HCT116 (cell line): ENCODE results near the gene MISP3. TPM values are rescaled to one million over a fixed set of nuclear protein-coding genes. Genes with fewer than 3 reads are reported as not detected.

Experiments
- ATAC-seq: fragments of 200-7000 bp; cut with Tn5 transposase; 2 replicates; pipeline ENCODE4 v1.9.1; 2020; ENCODE audit warnings: mild to moderate bottlenecking, moderate library complexity
- BruUV-seq: library from RNA; stranded (reverse); fragments of 400-500 nt; replicated peaks from 2 replicates; lab custom pipeline; 2021; lab: Mats Ljungman, UMichigan
- CTCF ChIA-PET: fragments of 300-600 bp; sonication (Branson Sonifier 250); formaldehyde crosslinking; loops from one replicate; lab custom pipeline; 2021; ENCODE audit warnings: antibody characterized with exemption; lab: Charles Lee
- POLR2A ChIA-PET: fragments of 300-600, 350-600 bp; sonication (Branson Sonifier 250); formaldehyde crosslinking; loops from one replicate; lab custom pipeline; 2021; ENCODE audit warnings: antibody characterized with exemption; lab: Charles Lee
- RAD21 ChIA-PET, 2 experiments: fragments of 300-600 bp; sonication (Branson Sonifier 250); formaldehyde crosslinking; loops; one replicate each; lab custom pipeline; 2023; ENCODE audit warnings: low total read pairs in 2 of 2; ENCODE audit not compliant: uncharacterized antibody in 2 of 2, unreplicated experiment in 2 of 2, low non-redundant PET in 1 of 2; lab: Charles Lee
- DNase-seq: peaks from one replicate; pipeline ENCODE4 v3.0.0-alpha.2; 2010; ENCODE audit warnings: low read depth, low spot score
- H2AFZ ChIP-seq: fragments of 200-600 bp; shearing (Covaris generic), sonication (generic); 2 replicates; pipeline ENCODE4 v1.6.1; 2017; ENCODE audit warnings: low read depth, mixed run types, mixed read lengths, antibody characterized with exemption, low read length; ENCODE audit not compliant: poor library complexity, severe bottlenecking
- H3K27ac ChIP-seq: 2 replicates; pipeline ENCODE4 v1.5.1; 2012; ENCODE audit warnings: low read depth, low read length
- H3K27me3 ChIP-seq: fragments of 200-600 bp; sonication (generic); 2 replicates; pipeline ENCODE4 v1.6.1; 2016; ENCODE audit warnings: mixed run types, low read length, mixed read lengths; ENCODE audit not compliant: insufficient read depth
- H3K36me3 ChIP-seq, 2 experiments: fragments of 200-500 bp in 1 of 2; fragments of 200-600 bp in 1 of 2; sonication (Bioruptor generic) in 1 of 2; sonication (generic) in 1 of 2; 2 replicates each; pipeline versions ENCODE4 v1.5.1 to v1.6.1; 2014 to 2016; ENCODE audit warnings: low read length in 2 of 2, inconsistent platforms in 1 of 2, mixed read lengths in 1 of 2, mixed run types in 1 of 2; ENCODE audit not compliant: insufficient read depth in 2 of 2, control insufficient read depth in 1 of 2
- H3K4me1 ChIP-seq, 2 experiments: fragments of 200-600 bp in 1 of 2; sonication (generic) in 1 of 2; 2 replicates each; pipeline versions ENCODE4 v1.5.1 to v1.6.1; 2012 to 2017; ENCODE audit warnings: low read length in 2 of 2, inconsistent platforms in 1 of 2, mild to moderate bottlenecking in 1 of 2, mixed read lengths in 1 of 2, mixed run types in 1 of 2, moderate library complexity in 1 of 2; ENCODE audit not compliant: insufficient read depth in 2 of 2, control insufficient read depth in 1 of 2
- H3K4me2 ChIP-seq: fragments of 200-600 bp; sonication (generic); 2 replicates; pipeline ENCODE4 v1.6.1; 2017; ENCODE audit warnings: mixed run types, low read length, mixed read lengths
- H3K4me3 ChIP-seq, 2 experiments: fragments of 200-600 bp in 1 of 2; sonication (generic) in 1 of 2; replicated peaks in 1 of 2; 2 replicates each; pipeline ENCODE4 v1.5.1; 2011 to 2016; ENCODE audit warnings: low read length in 2 of 2, control low read depth in 1 of 2, low read depth in 1 of 2, mild to moderate bottlenecking in 1 of 2, mixed read lengths in 1 of 2, mixed run types in 1 of 2
- H3K79me2 ChIP-seq: fragments of 200-600 bp; sonication (generic); 2 replicates; pipeline ENCODE4 v1.6.1; 2017; ENCODE audit warnings: mild to moderate bottlenecking, mixed run types, low read length, moderate library complexity, mixed read lengths; ENCODE audit not compliant: insufficient read depth
- H3K9ac ChIP-seq: fragments of 200-600 bp; sonication (generic); 2 replicates; pipeline ENCODE4 v1.6.1; 2016; ENCODE audit warnings: low read length, mixed read lengths
- H3K9me2 ChIP-seq: fragments of 200-600 bp; sonication (generic), shearing (Covaris generic); 2 replicates; pipeline ENCODE4 v1.6.1; 2017; ENCODE audit warnings: mixed run types, mild to moderate bottlenecking, moderate library complexity; ENCODE audit not compliant: insufficient read depth
- H3K9me3 ChIP-seq, 2 experiments: fragments of 200-500 bp in 1 of 2; fragments of 200-600 bp in 1 of 2; sonication (Bioruptor generic) in 1 of 2; sonication (generic) in 1 of 2; 2 replicates each; pipeline ENCODE4 v1.6.1; 2014 to 2017; ENCODE audit warnings: low read length in 2 of 2, mixed read lengths in 2 of 2, inconsistent platforms in 1 of 2, low read depth in 1 of 2, mild to moderate bottlenecking in 1 of 2, mixed run types in 1 of 2, moderate library complexity in 1 of 2; ENCODE audit not compliant: control insufficient read depth in 1 of 2, insufficient read depth in 1 of 2
- H4K20me1 ChIP-seq: fragments of 200-600 bp; sonication (generic), shearing (Covaris generic); 2 replicates; pipeline ENCODE4 v1.6.1; 2017; ENCODE audit warnings: mixed run types, mild to moderate bottlenecking, moderate library complexity; ENCODE audit not compliant: insufficient read depth
- CBX3 ChIP-seq: IDR thresholded peaks from 2 replicates; pipeline ENCODE4 v1.6.1; 2012; ENCODE audit warnings: low read depth
- CEBPB ChIP-seq: IDR thresholded peaks from 2 replicates; pipeline ENCODE4 v1.6.1; 2012; ENCODE audit warnings: low read depth
- EGR1 ChIP-seq: IDR thresholded peaks from 2 replicates; pipeline ENCODE4 v1.6.1; 2012; ENCODE audit warnings: low read depth
- FOSL1 ChIP-seq: IDR thresholded peaks from 2 replicates; pipeline ENCODE4 v1.6.1; 2012; ENCODE audit warnings: low read depth
- POLR2A ChIP-seq: IDR thresholded peaks from 2 replicates; pipeline ENCODE4 v1.7.0; 2011; ENCODE audit warnings: borderline replicate concordance; ENCODE audit not compliant: insufficient read depth, insufficient read length; ENCODE audit errors: extremely low read depth
- POLR2AphosphoS5 ChIP-seq: IDR thresholded peaks from 2 replicates; pipeline ENCODE4 v1.6.1; 2011; ENCODE audit warnings: mild to moderate bottlenecking, low read depth, low read length, moderate library complexity
- SIN3A ChIP-seq: IDR thresholded peaks from 2 replicates; pipeline ENCODE4 v1.6.1; 2012; ENCODE audit warnings: low read depth
- SP1 ChIP-seq: IDR thresholded peaks from 2 replicates; pipeline ENCODE4 v1.6.1; 2012; ENCODE audit warnings: low read depth
- SRF ChIP-seq: IDR thresholded peaks from 2 replicates; pipeline ENCODE4 v1.6.1; 2012; ENCODE audit warnings: low read depth
- TCF7L2 ChIP-seq: IDR thresholded peaks from 2 replicates; pipeline ENCODE4 v1.7.0; 2011; ENCODE audit warnings: borderline replicate concordance, inconsistent platforms; ENCODE audit not compliant: insufficient read depth, insufficient read length; ENCODE audit errors: extremely low read depth
- YY1 ChIP-seq: IDR thresholded peaks from 2 replicates; pipeline ENCODE4 v1.6.1; 2011; ENCODE audit warnings: low read length, low read depth, moderate library complexity, mild to moderate bottlenecking; ENCODE audit not compliant: insufficient replicate concordance; ENCODE audit errors: extremely low read depth
- ZNF274 ChIP-seq: fragments of 200-500 bp; sonication (Bioruptor generic); IDR thresholded peaks from 2 replicates; pipeline ENCODE4 v1.6.1; 2014; ENCODE audit warnings: mild to moderate bottlenecking, low read depth, low read length, inconsistent platforms
- intact Hi-C: fragments of 100-400 bp; cut with micrococcal nuclease; formaldehyde crosslinking; loops from 2 replicates; pipeline ENCODE4 v1.10.0; 2022
- total RNA-seq: library from RNA; stranded (reverse); gene quantifications from one replicate; pipeline ENCODE4 v1.2.1, GENCODE V29; 2021; ENCODE audit not compliant: unreplicated experiment
- TF ChIP-seq, protein P1 (sequence below): IDR thresholded peaks from 2 replicates; pipeline ENCODE4 v1.6.1; 2011; ENCODE audit warnings: mild to moderate bottlenecking, low read length, moderate library complexity; ENCODE audit not compliant: insufficient replicate concordance; ENCODE audit errors: extremely low read depth
- TF ChIP-seq, protein P2 (sequence below): IDR thresholded peaks from 2 replicates; pipeline ENCODE4 v1.6.1; 2012
- TF ChIP-seq, protein P3 (sequence below), 3 experiments: fragments of 200-600 bp in 1 of 3; sonication (generic) in 1 of 3; IDR thresholded peaks in 2 of 3; conservative IDR thresholded peaks in 1 of 3; 2 replicates each; pipeline ENCODE4 v1.5.1; 2012 to 2017; ENCODE audit warnings: low read depth in 2 of 3, low read length in 2 of 3, antibody characterized with exemption in 1 of 3, borderline replicate concordance in 1 of 3, control low read depth in 1 of 3, mild to moderate bottlenecking in 1 of 3, mixed read lengths in 1 of 3, mixed run types in 1 of 3, moderate library complexity in 1 of 3; ENCODE audit not compliant: insufficient read depth in 1 of 3
- TF ChIP-seq, protein P4 (sequence below): IDR thresholded peaks from 2 replicates; pipeline ENCODE4 v1.6.1; 2012; ENCODE audit warnings: low read depth
- TF ChIP-seq, protein P5 (sequence below): IDR thresholded peaks from 2 replicates; pipeline ENCODE4 v1.6.1; 2012

Gene MISP3
- total RNA-seq, 1 experiment from 2014 or later, result 5.2 TPM

DNA sequence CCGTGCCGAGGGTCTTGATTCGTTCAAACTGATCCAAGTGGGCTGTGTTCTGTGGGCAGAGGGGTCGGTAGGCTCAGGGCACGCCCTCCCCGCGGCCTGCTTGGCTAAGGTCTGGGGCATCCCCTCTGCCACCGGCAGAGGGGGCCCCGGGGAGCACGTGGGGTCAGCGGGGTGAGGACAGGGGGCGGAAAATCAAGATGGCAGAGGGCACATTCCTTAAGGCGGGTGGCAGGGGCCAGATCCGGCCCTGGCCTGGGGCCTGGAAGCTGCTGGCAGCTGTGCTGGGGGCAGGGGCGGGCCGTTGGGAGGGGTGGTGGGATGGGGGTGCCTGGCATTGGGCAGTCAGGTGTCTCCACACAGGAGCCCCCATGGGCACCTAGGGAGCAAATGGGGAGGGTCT lies 34.3 kb downstream of the MISP3 start:
- no peak overlapping the region for H3K27ac ChIP-seq
- no peak for DNase-seq
- no peak overlapping the region for H3K4me2 ChIP-seq
- no peaks in the 10 kb centered on the region for H3K9me3 ChIP-seq
- no peak overlapping the region for H3K9ac ChIP-seq
- BruUV-seq, result no TSS peak
- peaks cover 2 to 5% of the 10 kb centered on the region in 2 experiments; a peak in 3 of 4 replicates for H3K36me3 ChIP-seq
- 0 out of 4 replicates have a peak, but pooled peaks cover 0 to 4% of the 10 kb centered on the region in 2 experiments for H3K4me1 ChIP-seq
- ChIA-PET POLR2A (no interaction called here), RAD21 (no interaction called here), CTCF (no interaction called here)
- no peak for ATAC-seq
- no peaks in the 10 kb centered on the region for H3K9me2 ChIP-seq
- no peaks in the 10 kb centered on the region for H3K27me3 ChIP-seq
- no peak overlapping the region for H2AFZ ChIP-seq
- H4K20me1 ChIP-seq, result no peaks in the 10 kb centered on the region
- no peak for TF ChIP-seq ZNF274
- TF ChIP-seq, protein P1, sequence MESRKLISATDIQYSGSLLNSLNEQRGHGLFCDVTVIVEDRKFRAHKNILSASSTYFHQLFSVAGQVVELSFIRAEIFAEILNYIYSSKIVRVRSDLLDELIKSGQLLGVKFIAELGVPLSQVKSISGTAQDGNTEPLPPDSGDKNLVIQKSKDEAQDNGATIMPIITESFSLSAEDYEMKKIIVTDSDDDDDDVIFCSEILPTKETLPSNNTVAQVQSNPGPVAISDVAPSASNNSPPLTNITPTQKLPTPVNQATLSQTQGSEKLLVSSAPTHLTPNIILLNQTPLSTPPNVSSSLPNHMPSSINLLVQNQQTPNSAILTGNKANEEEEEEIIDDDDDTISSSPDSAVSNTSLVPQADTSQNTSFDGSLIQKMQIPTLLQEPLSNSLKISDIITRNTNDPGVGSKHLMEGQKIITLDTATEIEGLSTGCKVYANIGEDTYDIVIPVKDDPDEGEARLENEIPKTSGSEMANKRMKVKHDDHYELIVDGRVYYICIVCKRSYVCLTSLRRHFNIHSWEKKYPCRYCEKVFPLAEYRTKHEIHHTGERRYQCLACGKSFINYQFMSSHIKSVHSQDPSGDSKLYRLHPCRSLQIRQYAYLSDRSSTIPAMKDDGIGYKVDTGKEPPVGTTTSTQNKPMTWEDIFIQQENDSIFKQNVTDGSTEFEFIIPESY, result no peak
- TF ChIP-seq, protein P2, sequence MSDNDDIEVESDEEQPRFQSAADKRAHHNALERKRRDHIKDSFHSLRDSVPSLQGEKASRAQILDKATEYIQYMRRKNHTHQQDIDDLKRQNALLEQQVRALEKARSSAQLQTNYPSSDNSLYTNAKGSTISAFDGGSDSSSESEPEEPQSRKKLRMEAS, result no peak
- TF ChIP-seq, protein P3, sequence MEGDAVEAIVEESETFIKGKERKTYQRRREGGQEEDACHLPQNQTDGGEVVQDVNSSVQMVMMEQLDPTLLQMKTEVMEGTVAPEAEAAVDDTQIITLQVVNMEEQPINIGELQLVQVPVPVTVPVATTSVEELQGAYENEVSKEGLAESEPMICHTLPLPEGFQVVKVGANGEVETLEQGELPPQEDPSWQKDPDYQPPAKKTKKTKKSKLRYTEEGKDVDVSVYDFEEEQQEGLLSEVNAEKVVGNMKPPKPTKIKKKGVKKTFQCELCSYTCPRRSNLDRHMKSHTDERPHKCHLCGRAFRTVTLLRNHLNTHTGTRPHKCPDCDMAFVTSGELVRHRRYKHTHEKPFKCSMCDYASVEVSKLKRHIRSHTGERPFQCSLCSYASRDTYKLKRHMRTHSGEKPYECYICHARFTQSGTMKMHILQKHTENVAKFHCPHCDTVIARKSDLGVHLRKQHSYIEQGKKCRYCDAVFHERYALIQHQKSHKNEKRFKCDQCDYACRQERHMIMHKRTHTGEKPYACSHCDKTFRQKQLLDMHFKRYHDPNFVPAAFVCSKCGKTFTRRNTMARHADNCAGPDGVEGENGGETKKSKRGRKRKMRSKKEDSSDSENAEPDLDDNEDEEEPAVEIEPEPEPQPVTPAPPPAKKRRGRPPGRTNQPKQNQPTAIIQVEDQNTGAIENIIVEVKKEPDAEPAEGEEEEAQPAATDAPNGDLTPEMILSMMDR (IDR thresholded peaks at IDR 0.05 in 2 of 3, conservative IDR thresholded peaks at IDR 0.05 in 1 of 3; ENCODE audit: borderline replicate concordance in 1 of 3, insufficient read depth in 1 of 3, low read depth in 2 of 3, low read length in 2 of 3), result no peak
- TF ChIP-seq SRF, result no peak
- TF ChIP-seq SP1, result no peak
- TF ChIP-seq YY1, result no peak
- no peak for TF ChIP-seq POLR2A
- no peak for TF ChIP-seq TCF7L2
- no peak for TF ChIP-seq EGR1
- no peak for TF ChIP-seq CEBPB
- TF ChIP-seq POLR2AphosphoS5, result no peak
- TF ChIP-seq, protein P4, sequence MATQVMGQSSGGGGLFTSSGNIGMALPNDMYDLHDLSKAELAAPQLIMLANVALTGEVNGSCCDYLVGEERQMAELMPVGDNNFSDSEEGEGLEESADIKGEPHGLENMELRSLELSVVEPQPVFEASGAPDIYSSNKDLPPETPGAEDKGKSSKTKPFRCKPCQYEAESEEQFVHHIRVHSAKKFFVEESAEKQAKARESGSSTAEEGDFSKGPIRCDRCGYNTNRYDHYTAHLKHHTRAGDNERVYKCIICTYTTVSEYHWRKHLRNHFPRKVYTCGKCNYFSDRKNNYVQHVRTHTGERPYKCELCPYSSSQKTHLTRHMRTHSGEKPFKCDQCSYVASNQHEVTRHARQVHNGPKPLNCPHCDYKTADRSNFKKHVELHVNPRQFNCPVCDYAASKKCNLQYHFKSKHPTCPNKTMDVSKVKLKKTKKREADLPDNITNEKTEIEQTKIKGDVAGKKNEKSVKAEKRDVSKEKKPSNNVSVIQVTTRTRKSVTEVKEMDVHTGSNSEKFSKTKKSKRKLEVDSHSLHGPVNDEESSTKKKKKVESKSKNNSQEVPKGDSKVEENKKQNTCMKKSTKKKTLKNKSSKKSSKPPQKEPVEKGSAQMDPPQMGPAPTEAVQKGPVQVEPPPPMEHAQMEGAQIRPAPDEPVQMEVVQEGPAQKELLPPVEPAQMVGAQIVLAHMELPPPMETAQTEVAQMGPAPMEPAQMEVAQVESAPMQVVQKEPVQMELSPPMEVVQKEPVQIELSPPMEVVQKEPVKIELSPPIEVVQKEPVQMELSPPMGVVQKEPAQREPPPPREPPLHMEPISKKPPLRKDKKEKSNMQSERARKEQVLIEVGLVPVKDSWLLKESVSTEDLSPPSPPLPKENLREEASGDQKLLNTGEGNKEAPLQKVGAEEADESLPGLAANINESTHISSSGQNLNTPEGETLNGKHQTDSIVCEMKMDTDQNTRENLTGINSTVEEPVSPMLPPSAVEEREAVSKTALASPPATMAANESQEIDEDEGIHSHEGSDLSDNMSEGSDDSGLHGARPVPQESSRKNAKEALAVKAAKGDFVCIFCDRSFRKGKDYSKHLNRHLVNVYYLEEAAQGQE, result no peak
- TF ChIP-seq CBX3, result no peak
- TF ChIP-seq, protein P5, sequence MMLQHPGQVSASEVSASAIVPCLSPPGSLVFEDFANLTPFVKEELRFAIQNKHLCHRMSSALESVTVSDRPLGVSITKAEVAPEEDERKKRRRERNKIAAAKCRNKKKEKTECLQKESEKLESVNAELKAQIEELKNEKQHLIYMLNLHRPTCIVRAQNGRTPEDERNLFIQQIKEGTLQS, result no peak
- no peak for TF ChIP-seq FOSL1
- TF ChIP-seq SIN3A, result no peak
- TF ChIP-seq, all 23 proteins: peak for 0
- intact Hi-C loops, result no loop called here
- no peak overlapping the region for H3K4me3 ChIP-seq
- no peaks in the 10 kb centered on the region; the same call in 1 of the 2 replicates for H3K79me2 ChIP-seq
